Sigmoid colon (tissue), 4 donors: Measurements from ENCODE around the gene CCDC170.

Experiments
- EP300 ChIP-seq, 4 donors: sonication (generic); formaldehyde crosslinking; IDR thresholded peaks; one replicate each; pipeline ENCODE4 v1.6.1; 2017; ENCODE audit warnings: antibody characterized with exemption in 4 of 4
- POLR2AphosphoS5 ChIP-seq, 4 donors: sonication (generic); formaldehyde crosslinking; IDR thresholded peaks; one replicate each; pipeline ENCODE4 v1.6.1; 2017; ENCODE audit warnings: antibody characterized with exemption in 4 of 4

DNA sequence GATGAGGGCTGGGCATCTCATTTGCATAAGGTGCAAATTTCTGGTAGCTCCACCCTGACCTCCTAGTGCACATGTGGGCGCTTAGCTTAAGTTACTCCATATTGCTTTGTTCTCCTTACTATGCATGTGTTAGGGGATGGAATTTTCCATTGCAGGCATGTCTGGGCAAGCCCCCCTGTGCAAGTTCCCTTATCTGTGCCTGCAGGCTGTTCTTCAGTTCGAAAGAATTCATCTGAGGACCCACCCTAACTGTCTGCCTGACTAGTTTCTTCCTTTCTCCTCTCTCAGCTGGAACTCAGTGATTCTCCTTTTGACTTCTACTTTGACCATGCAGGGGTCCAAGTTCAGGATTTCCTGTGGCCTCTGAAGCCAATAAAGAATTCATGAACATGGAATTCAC lies 30.2 kb downstream of the CCDC170 start:
- TF ChIP-seq POLR2AphosphoS5 (IDR thresholded peaks at IDR 0.05) (no peak), EP300 (IDR thresholded peaks at IDR 0.05) (no peak)
